ENCODE results near the gene PTH1R.

The PTH1R gene

GRCh38 chr3:46921041-46921440 lies 43.5 kb downstream of the PTH1R start:
- no peak for TF ChIP-seq CTCF (IDR thresholded peaks at IDR 0.05; ENCODE audit: low read depth, low read length, missing control alignments)
- no peak for DNase-seq (ENCODE audit: low read depth)
- no peak overlapping the region for H3K4me3 ChIP-seq (ENCODE audit: low read depth, low read length)

GRCh38 chr3:46921871-46922271 lies 44.4 kb downstream of the PTH1R start:
- no peak for TF ChIP-seq CTCF (IDR thresholded peaks at IDR 0.05; ENCODE audit: low read depth, low read length, missing control alignments)
- no peak for DNase-seq (ENCODE audit: low read depth)
- no peak overlapping the region for H3K4me3 ChIP-seq (ENCODE audit: low read depth, low read length)

- TF ChIP-seq CTCF (IDR thresholded peaks at IDR 0.05; ENCODE audit: low read depth, low read length, missing control alignments) = no peak
- no peak overlapping the region for H3K4me3 ChIP-seq (ENCODE audit: low read depth, low read length)
- no peak for DNase-seq (ENCODE audit: low read depth)
These were observed 44.9 kb downstream of the PTH1R start for GRCh38 chr3:46922426-46922825.

- no peak for DNase-seq (ENCODE audit: low read depth)
- H3K4me3 ChIP-seq (ENCODE audit: low read depth, low read length) = no peak overlapping the region
- no peak for TF ChIP-seq CTCF (IDR thresholded peaks at IDR 0.05; ENCODE audit: low read depth, low read length, missing control alignments)
These were observed 45.5 kb downstream of the PTH1R start for GRCh38 chr3:46922871-46923558.

GRCh38 chr3:46923559-46924350 lies 46.2 kb downstream of the PTH1R start:
- H3K4me3 ChIP-seq (ENCODE audit: low read depth, low read length) = no peak overlapping the region
- TF ChIP-seq CTCF (IDR thresholded peaks at IDR 0.05; ENCODE audit: low read depth, low read length, missing control alignments) = peak; percentile 64
- no peak for DNase-seq (ENCODE audit: low read depth)

GRCh38 chr3:46924921-46925584 lies 47.5 kb downstream of the PTH1R start:
- DNase-seq (ENCODE audit: low read depth) = no peak
- no peak for TF ChIP-seq CTCF (IDR thresholded peaks at IDR 0.05; ENCODE audit: low read depth, low read length, missing control alignments)
- H3K4me3 ChIP-seq (ENCODE audit: low read depth, low read length) = no peak overlapping the region
